IgD-negative memory B cell (primary cell): ENCODE data around the gene MCOLN1. TPM values are rescaled to one million over a fixed set of nuclear protein-coding genes. Genes with fewer than 3 reads are reported as not detected.

ENCODE experiments used
- H3K27ac Mint-ChIP-seq, 3 donors: one replicate each; pipeline ENCODE4 v1.8.0; 2020 to 2022; ENCODE audit warnings: mild to moderate bottlenecking in 3 of 3, mixed read lengths in 3 of 3, moderate library complexity in 1 of 3
- H3K27me3 Mint-ChIP-seq: one replicate; pipeline ENCODE4 v1.8.0; 2021; ENCODE audit warnings: mixed read lengths
- H3K36me3 Mint-ChIP-seq: one replicate; pipeline ENCODE4 v1.8.0; 2020; ENCODE audit warnings: mild to moderate bottlenecking, mixed read lengths
- H3K4me1 Mint-ChIP-seq, 3 donors: one replicate each; pipeline ENCODE4 v1.8.0; 2020 to 2022; ENCODE audit warnings: mixed read lengths in 3 of 3, mild to moderate bottlenecking in 1 of 3
- H3K4me3 Mint-ChIP-seq, 4 donors: one replicate each; pipeline ENCODE4 v1.8.0; 2020 to 2022; ENCODE audit warnings: mild to moderate bottlenecking in 4 of 4, mixed read lengths in 4 of 4, moderate library complexity in 3 of 4
- H3K9me3 Mint-ChIP-seq, 3 donors: one replicate each; pipeline ENCODE4 v1.8.0; 2020 to 2021; ENCODE audit warnings: mixed read lengths in 3 of 3, mild to moderate bottlenecking in 1 of 3
- polyA plus RNA-seq: library from polyadenylated mRNA; unstranded; fragments of 300-500 nt; fragmentation: Illumina TruSeq; gene quantifications from one replicate; pipeline ENCODE4 v1.2.3, GENCODE V29; 2021

MCOLN1 gene
- polyA plus RNA-seq, 1 donor from 2014 or later, result 5.2 TPM

- Mint-ChIP-seq H3K27me3 (peaks cover 2% of the 10 kb centered on the region), H3K4me3 (peak overlapping the region in 1 of 4 donors; percentile 59), H3K4me1 (peaks cover 0 to 2% (median 1%) of the 10 kb centered on the region in 3 donors), H3K27ac (no peak overlapping the region), H3K9me3 (peaks cover 0 to 3% (median 3%) of the 10 kb centered on the region in 3 donors), H3K36me3 (no peaks in the 10 kb centered on the region)
These were observed 60.0 kb downstream of the MCOLN1 start for GRCh38 chr19:7582446-7582845.

Other genes with a start within 250 kb of the MCOLN1 start
- 0.53 TPM for gene INSR, start 228.2 kb upstream of the MCOLN1 start, polyA plus RNA-seq
- 12.6 TPM for gene ARHGEF18, start 173.7 kb upstream of the MCOLN1 start, polyA plus RNA-seq
- 2.8 TPM for gene PEX11G, start 33.6 kb upstream of the MCOLN1 start, polyA plus RNA-seq
- 1.3 TPM for gene ZNF358, start 6.5 kb upstream of the MCOLN1 start, polyA plus RNA-seq
- 12.5 TPM for gene PNPLA6, start 13.1 kb downstream of the MCOLN1 start, polyA plus RNA-seq
- 0.44 TPM for gene CAMSAP3, start 73.2 kb downstream of the MCOLN1 start, polyA plus RNA-seq
- 9.7 TPM for gene XAB2, start 106.9 kb downstream of the MCOLN1 start, polyA plus RNA-seq
- gene PET100, start 107.2 kb downstream of the MCOLN1 start, polyA plus RNA-seq, result 232 TPM
- not detected for gene PCP2, start 111.1 kb downstream of the MCOLN1 start, polyA plus RNA-seq
- gene STXBP2, start 114.5 kb downstream of the MCOLN1 start, polyA plus RNA-seq, result 70.2 TPM
- not detected for gene RETN, start 146.4 kb downstream of the MCOLN1 start, polyA plus RNA-seq
- gene MCEMP1, start 154.5 kb downstream of the MCOLN1 start, polyA plus RNA-seq, result 0.73 TPM
- 219 TPM for gene TRAPPC5, start 158.2 kb downstream of the MCOLN1 start, polyA plus RNA-seq
- gene FCER2, start 179.5 kb downstream of the MCOLN1 start, polyA plus RNA-seq, result 197 TPM
- gene CLEC4G, start 209.5 kb downstream of the MCOLN1 start, polyA plus RNA-seq, result 0.43 TPM
- gene CD209, start 224.9 kb downstream of the MCOLN1 start, polyA plus RNA-seq, result not detected
- not detected for gene CLEC4M, start 240.6 kb downstream of the MCOLN1 start, polyA plus RNA-seq